Activated T-cell treated with anti-CD3 and anti-CD28 coated beads, Interleukin-2, amount 50 U/mL, for 48 hours (primary cell): ENCODE measurements around the gene CADPS.

ENCODE experiments used
- DNase-seq, 2 experiments: peaks; one replicate each; pipeline ENCODE4 v3.0.0-alpha.2; 2020

The CADPS gene

GRCh38 chr3:62873451-62873760, 1.8 kb downstream of the CADPS start:
- DNase-seq, result no peak

GRCh38 chr3:62872318-62872717, 2.9 kb downstream of the CADPS start:
- DNase-seq, result no peak

- no peak for DNase-seq
Observed at GRCh38 chr3:62870321-62870720, 4.9 kb downstream of the CADPS start.

- DNase-seq, result no peak
Observed at GRCh38 chr3:62863648-62864047, 11.6 kb downstream of the CADPS start.

GRCh38 chr3:62859203-62859791, 15.9 kb downstream of the CADPS start:
- no peak for DNase-seq

- DNase-seq, result no peak
Observed at GRCh38 chr3:62845996-62846395, 29.2 kb downstream of the CADPS start.

- DNase-seq, result no peak
Observed at GRCh38 chr3:62843508-62843907, 31.7 kb downstream of the CADPS start.

- no peak for DNase-seq
Observed at GRCh38 chr3:62839748-62840147, 35.5 kb downstream of the CADPS start.

- DNase-seq, result no peak
Observed at GRCh38 chr3:62837145-62837787, 38.0 kb downstream of the CADPS start.

- DNase-seq, result no peak
Observed at GRCh38 chr3:62835554-62836236, 39.5 kb downstream of the CADPS start.

- DNase-seq, result no peak
Observed at GRCh38 chr3:62833538-62833937, 41.7 kb downstream of the CADPS start.

- no peak for DNase-seq
Observed at GRCh38 chr3:62832553-62832952, 42.7 kb downstream of the CADPS start.

GRCh38 chr3:62830727-62831322, 44.4 kb downstream of the CADPS start:
- DNase-seq, result no peak

- DNase-seq, result no peak
Observed at GRCh38 chr3:62827550-62827949, 47.7 kb downstream of the CADPS start.

GRCh38 chr3:62824965-62825592, 50.1 kb downstream of the CADPS start:
- no peak for DNase-seq

- DNase-seq, result no peak
Observed at GRCh38 chr3:62823461-62824050, 51.7 kb downstream of the CADPS start.

GRCh38 chr3:62822905-62823304, 52.3 kb downstream of the CADPS start:
- no peak for DNase-seq

- no peak for DNase-seq
Observed at GRCh38 chr3:62818347-62818746, 56.9 kb downstream of the CADPS start.

GRCh38 chr3:62817678-62818077, 57.5 kb downstream of the CADPS start:
- no peak for DNase-seq

- DNase-seq, result no peak
Observed at GRCh38 chr3:62815981-62816380, 59.2 kb downstream of the CADPS start.

GRCh38 chr3:62812631-62813030, 62.6 kb downstream of the CADPS start:
- no peak for DNase-seq

- DNase-seq, result no peak
Observed at GRCh38 chr3:62811119-62811518, 64.1 kb downstream of the CADPS start.

- no peak for DNase-seq
Observed at GRCh38 chr3:62809369-62809768, 65.8 kb downstream of the CADPS start.
